Activated naive CD4-positive, alpha-beta T cell treated with anti-CD3 and anti-CD28 coated beads, Interleukin-2, amount 50 U/mL, for 72 hours (primary cell): ENCODE data around the gene OR10A5. TPM values are rescaled to one million over a fixed set of nuclear protein-coding genes. Genes with fewer than 3 reads are reported as not detected.
A peak's percentile ranks its signal among the peaks of the same experiment; 100 is the strongest.
"Not testable (repeated sequence)": the region's sequence is repeated elsewhere in the genome, so short reads cannot be mapped to it uniquely, and the experiment has no call there.

Experiments used
- ATAC-seq, 2 donors: fragments of 150-1000 bp; cut with Tn5 transposase; 2 replicates each; pipeline ENCODE4 v1.10.0; 2021; ENCODE audit warnings: mild to moderate bottlenecking in 2 of 2, moderate library complexity in 2 of 2
- DNase-seq, 2 donors: peaks; one replicate each; pipeline ENCODE4 v3.0.0; 2021 to 2022; ENCODE audit warnings: low spot score in 2 of 2
- H3K27ac Mint-ChIP-seq, 2 donors: one replicate each; pipeline ENCODE4 v1.8.0; 2022; ENCODE audit warnings: mild to moderate bottlenecking in 2 of 2, mixed read lengths in 2 of 2
- H3K36me3 Mint-ChIP-seq, 2 donors: one replicate each; pipeline ENCODE4 v1.8.0; 2022; ENCODE audit warnings: mixed read lengths in 2 of 2
- H3K9me3 Mint-ChIP-seq, 2 donors: one replicate each; pipeline ENCODE4 v1.8.0; 2022; ENCODE audit warnings: mixed read lengths in 2 of 2
- total RNA-seq, 2 donors: library from RNA; stranded (reverse); gene quantifications; one replicate each; pipeline ENCODE4 v1.2.3, GENCODE V29; 2022

Gene OR10A5
- not detected for total RNA-seq

GRCh38 chr11:6845383-6845782 lies at the start of gene OR10A5:
OR10A5 (plus strand) TSS chr11:6845683; CDS start chr11:6845683, 0 bp downstream.
- ATAC-seq = no peak

GRCh38 chr11:6799402-6799801 lies 46.1 kb upstream of the OR10A5 start, which contains the start of gene OR6A2:
OR6A2 (minus strand) TSS chr11:6799689; CDS start chr11:6795708, 3,981 bp downstream.
- Mint-ChIP-seq H3K36me3 (peaks cover 7 to 11% of the 10 kb centered on the region in 2 donors), H3K9me3 (peaks cover 9 to 12% of the 10 kb centered on the region in 2 donors), H3K27ac (no peak within 1 kb of the TSS)
- ATAC-seq (peak in 1 of 2 donors; percentile 33), DNase-seq (no peak)

More at GRCh38 chr11:6845383-6845782, at the start of gene OR10A5:
- Mint-ChIP-seq H3K9me3 (peaks cover 2 to 6% of the 10 kb centered on the region in 2 donors), H3K36me3 (peaks cover 0 to 5% of the 10 kb centered on the region in 2 donors), H3K27ac (no peak within 1 kb of the TSS)
- no peak for DNase-seq

GRCh38 chr11:6801075-6801474 lies 44.4 kb upstream of the OR10A5 start:
- Mint-ChIP-seq H3K9me3 (peaks cover 9 to 12% of the 10 kb centered on the region in 2 donors), H3K36me3 (peaks cover 7 to 11% of the 10 kb centered on the region in 2 donors)
- ATAC-seq, DNase-seq, H3K27ac Mint-ChIP-seq: not testable (repeated sequence)

GRCh38 chr11:6812390-6813005 lies 33.0 kb upstream of the OR10A5 start:
- Mint-ChIP-seq H3K9me3 (no peaks in the 10 kb centered on the region), H3K36me3 (no peaks in the 10 kb centered on the region), H3K27ac (no peak overlapping the region)
- DNase-seq (peak in 1 of 2 donors; percentile 47), ATAC-seq (peak; percentile 70 to 78)

- Mint-ChIP-seq H3K9me3 (no peaks in the 10 kb centered on the region), H3K36me3 (no peaks in the 10 kb centered on the region), H3K27ac (no peak overlapping the region)
- DNase-seq = no peak
- no peak for ATAC-seq
These were observed 31.8 kb upstream of the OR10A5 start for GRCh38 chr11:6813656-6814055.

- DNase-seq = no peak
- Mint-ChIP-seq H3K9me3 (no peaks in the 10 kb centered on the region), H3K36me3 (no peaks in the 10 kb centered on the region), H3K27ac (no peak overlapping the region)
- no peak for ATAC-seq
These were observed 27.8 kb upstream of the OR10A5 start for GRCh38 chr11:6817694-6818093.

GRCh38 chr11:6818967-6819366 lies 26.5 kb upstream of the OR10A5 start:
- Mint-ChIP-seq H3K36me3 (no peaks in the 10 kb centered on the region), H3K27ac (no peak overlapping the region), H3K9me3 (no peaks in the 10 kb centered on the region)
- DNase-seq = no peak
- ATAC-seq = no peak

- ATAC-seq = peak in 1 of 2 donors; percentile 24
- H3K9me3 Mint-ChIP-seq = no peaks in the 10 kb centered on the region
- no peak overlapping the region for H3K27ac Mint-ChIP-seq
- H3K36me3 Mint-ChIP-seq = no peaks in the 10 kb centered on the region
- DNase-seq = no peak
These were observed 21.2 kb upstream of the OR10A5 start for GRCh38 chr11:6824136-6824823.

- H3K36me3 Mint-ChIP-seq = no peaks in the 10 kb centered on the region
- H3K27ac Mint-ChIP-seq = no peak overlapping the region
- peak; percentile 36 to 86 for ATAC-seq
- no peaks in the 10 kb centered on the region for H3K9me3 Mint-ChIP-seq
- no peak for DNase-seq
These were observed 20.2 kb upstream of the OR10A5 start for GRCh38 chr11:6825231-6825744.

- H3K27ac Mint-ChIP-seq = no peak overlapping the region
- DNase-seq = no peak
- ATAC-seq = no peak
- no peaks in the 10 kb centered on the region for H3K36me3 Mint-ChIP-seq
- H3K9me3 Mint-ChIP-seq = no peaks in the 10 kb centered on the region
These were observed 17.4 kb upstream of the OR10A5 start for GRCh38 chr11:6828103-6828502.

GRCh38 chr11:6833356-6833755 lies 12.1 kb upstream of the OR10A5 start:
- ATAC-seq (no peak), DNase-seq (no peak)
- Mint-ChIP-seq H3K27ac (no peak overlapping the region), H3K9me3 (no peaks in the 10 kb centered on the region), H3K36me3 (no peaks in the 10 kb centered on the region)

GRCh38 chr11:6834021-6834420 lies 11.5 kb upstream of the OR10A5 start:
- Mint-ChIP-seq H3K27ac (no peak overlapping the region), H3K36me3 (no peaks in the 10 kb centered on the region), H3K9me3 (no peaks in the 10 kb centered on the region)
- DNase-seq (no peak), ATAC-seq (no peak)

GRCh38 chr11:6841694-6842093 lies 3.8 kb upstream of the OR10A5 start:
- Mint-ChIP-seq H3K9me3 (peaks cover 0 to 6% of the 10 kb centered on the region in 2 donors), H3K27ac (no peak overlapping the region), H3K36me3 (peaks cover 0 to 5% of the 10 kb centered on the region in 2 donors)
- ATAC-seq (peak in 1 of 2 donors; percentile 65), DNase-seq (no peak)

GRCh38 chr11:6843670-6844069 lies 1.8 kb upstream of the OR10A5 start:
- Mint-ChIP-seq H3K36me3 (peaks cover 0 to 5% of the 10 kb centered on the region in 2 donors), H3K27ac (no peak overlapping the region), H3K9me3 (peaks cover 0 to 6% of the 10 kb centered on the region in 2 donors)
- DNase-seq = no peak
- ATAC-seq = no peak

GRCh38 chr11:6844356-6844755 lies 1.1 kb upstream of the OR10A5 start:
- no peak for DNase-seq
- Mint-ChIP-seq H3K9me3 (peaks cover 0 to 6% of the 10 kb centered on the region in 2 donors), H3K36me3 (peaks cover 0 to 5% of the 10 kb centered on the region in 2 donors), H3K27ac (no peak overlapping the region)
- no peak for ATAC-seq

- DNase-seq = no peak
- Mint-ChIP-seq H3K9me3 (peaks cover 17 to 18% of the 10 kb centered on the region in 2 donors), H3K36me3 (peaks cover 11 to 15% of the 10 kb centered on the region in 2 donors), H3K27ac (no peak overlapping the region)
- ATAC-seq = no peak
These were observed 5.0 kb downstream of the OR10A5 start for GRCh38 chr11:6850526-6850925.

GRCh38 chr11:6854801-6855200 lies 9.3 kb downstream of the OR10A5 start:
- Mint-ChIP-seq H3K9me3 (peaks cover 12 to 18% of the 10 kb centered on the region in 2 donors), H3K36me3 (peaks cover 10 to 11% of the 10 kb centered on the region in 2 donors)
- DNase-seq, ATAC-seq, H3K27ac Mint-ChIP-seq: not testable (repeated sequence)
